Transverse colon (tissue), 4 donors: ENCODE results near the gene UNC119. TPM values are rescaled to one million over a fixed set of nuclear protein-coding genes. Genes with fewer than 3 reads are reported as not detected.
A peak's percentile ranks its signal among the peaks of the same experiment; 100 is the strongest.

Experiments
- DNase-seq: peaks from one replicate; pipeline ENCODE4 v3.0.0-alpha.2; 2019
- H3K27ac ChIP-seq, 4 donors: fragments of 200-600 bp; sonication (generic); 2 replicates each; pipeline ENCODE4 v1.5.1; 2016 to 2018; ENCODE audit warnings: inconsistent platforms in 4 of 4
- H3K27me3 ChIP-seq: fragments of 200-600 bp; sonication (generic); 2 replicates; pipeline ENCODE4 v1.5.1; 2017; ENCODE audit warnings: inconsistent platforms
- H3K36me3 ChIP-seq, 4 donors: fragments of 200-600 bp; sonication (generic); 2 replicates each; pipeline ENCODE4 v1.5.1; 2017 to 2019; ENCODE audit warnings: inconsistent platforms in 4 of 4
- H3K4me1 ChIP-seq, 4 donors: fragments of 200-600 bp; sonication (generic); 2 replicates each; pipeline ENCODE4 v1.5.1; 2017 to 2020; ENCODE audit warnings: inconsistent platforms in 4 of 4
- H3K4me3 ChIP-seq, 4 donors: fragments of 200-600 bp; sonication (generic); 1 replicate in 1 of 4; 2 replicates in 3 of 4; pipeline versions ENCODE4 v1.5.1 to v1.6.1; 2017 to 2019; ENCODE audit warnings: inconsistent platforms in 4 of 4
- H3K9me3 ChIP-seq, 2 donors: fragments of 200-600 bp; sonication (generic); 2 replicates each; pipeline ENCODE4 v1.5.1; 2017 to 2019; ENCODE audit warnings: inconsistent platforms in 2 of 2
- EP300 ChIP-seq: sonication (generic); formaldehyde crosslinking; IDR thresholded peaks from one replicate; pipeline ENCODE4 v1.6.1; 2017; ENCODE audit warnings: antibody characterized with exemption, low read depth
- POLR2A ChIP-seq: fragments of 450-650 bp; IDR thresholded peaks from one replicate; pipeline ENCODE4 v1.6.1; 2016; ENCODE audit warnings: antibody characterized with exemption, mild to moderate bottlenecking, moderate library complexity
- POLR2AphosphoS5 ChIP-seq, 3 donors: sonication (generic); formaldehyde crosslinking; IDR thresholded peaks; one replicate each; pipeline ENCODE4 v1.6.1; 2016; ENCODE audit warnings: antibody characterized with exemption in 3 of 3
- WGBS, 2 donors: methylation state at CpG; one replicate each; pipeline ENCODE4 v1.1.5; 2018; ENCODE audit warnings: low coverage in 1 of 2; 5-methylcytosine and 5-hydroxymethylcytosine counted together
- in situ Hi-C, 4 donors: fragments of 200-750 bp; cut with MboI; loops; one replicate each; pipeline versions ENCODE4 v1.15.0 to v1.15.1; 2017; ENCODE audit warnings: low sequenced_read_pairs in 3 of 4, low pct_ligation_motif_present in 1 of 4, low pct_unique_long_range_greater_than_20kb in 1 of 4
- intact Hi-C: fragments of 100-400 bp; cut with DNase I; formaldehyde crosslinking; loops from one replicate; pipeline ENCODE4 v1.15.1; 2023; ENCODE audit warnings: low total_unique reads
- total RNA-seq, 4 donors: library from RNA; depleted of rRNA; stranded (reverse); fragments of >200 nt; gene quantifications; one replicate each; pipeline ENCODE4 v1.1.0, GENCODE V29; 2016
- TF ChIP-seq, protein P1 (sequence below), 5 experiments: fragments of 200-600 bp in 3 of 5; fragments of 450-650 bp in 2 of 5; sonication (generic) in 3 of 5; IDR thresholded peaks; 1 replicate in 2 of 5; 2 replicates in 3 of 5; pipeline ENCODE4 v1.5.1; 2016 to 2017; ENCODE audit warnings: antibody characterized with exemption in 5 of 5, inconsistent platforms in 3 of 5, mild to moderate bottlenecking in 2 of 5, moderate library complexity in 1 of 5

The UNC119 gene
- total RNA-seq, 4 donors from 2014 or later = 16.4 to 52.4 (median 32.8) TPM

DNA sequence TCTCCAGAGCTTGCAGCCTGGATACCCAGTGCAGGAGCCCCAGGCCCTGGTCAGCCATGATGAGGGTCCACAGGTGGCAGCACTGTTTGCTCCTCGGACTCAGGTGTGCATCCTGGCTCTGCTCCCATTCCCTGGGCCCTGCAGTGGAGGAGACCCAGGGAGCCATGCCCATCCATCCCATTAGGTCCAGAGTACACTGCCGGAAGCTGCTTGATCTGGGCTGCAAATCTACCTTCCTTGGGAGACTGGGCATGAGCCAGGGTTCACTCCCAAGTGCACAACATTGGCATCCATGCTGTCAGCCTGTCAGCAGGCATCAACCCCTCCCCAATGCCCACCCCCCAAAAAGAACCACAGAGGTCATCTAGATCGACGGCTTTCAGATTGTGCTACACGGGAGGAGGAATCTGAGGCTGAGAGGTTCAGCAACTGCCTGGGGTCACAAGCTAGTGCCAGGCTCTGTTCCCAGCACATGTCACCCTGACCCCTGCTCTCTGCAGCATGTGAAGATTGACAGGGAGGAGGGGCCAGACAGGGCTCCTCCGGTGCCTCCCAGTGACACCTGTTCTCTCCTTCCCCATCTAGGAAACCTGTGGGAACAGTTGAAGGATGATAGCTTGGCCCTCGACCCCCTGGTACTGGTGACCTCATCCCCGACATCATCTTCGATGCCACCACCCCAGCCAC is 15.7 kb downstream of the UNC119 start:
- intact Hi-C loops (no loop called here), in situ Hi-C loops (no loop called here)
- no peaks in the 10 kb centered on the region for H3K36me3 ChIP-seq
- TF ChIP-seq POLR2AphosphoS5 (IDR thresholded peaks at IDR 0.05) = no peak
- TF ChIP-seq POLR2A = no peak
- no peak for TF ChIP-seq EP300
- TF ChIP-seq, protein P1, sequence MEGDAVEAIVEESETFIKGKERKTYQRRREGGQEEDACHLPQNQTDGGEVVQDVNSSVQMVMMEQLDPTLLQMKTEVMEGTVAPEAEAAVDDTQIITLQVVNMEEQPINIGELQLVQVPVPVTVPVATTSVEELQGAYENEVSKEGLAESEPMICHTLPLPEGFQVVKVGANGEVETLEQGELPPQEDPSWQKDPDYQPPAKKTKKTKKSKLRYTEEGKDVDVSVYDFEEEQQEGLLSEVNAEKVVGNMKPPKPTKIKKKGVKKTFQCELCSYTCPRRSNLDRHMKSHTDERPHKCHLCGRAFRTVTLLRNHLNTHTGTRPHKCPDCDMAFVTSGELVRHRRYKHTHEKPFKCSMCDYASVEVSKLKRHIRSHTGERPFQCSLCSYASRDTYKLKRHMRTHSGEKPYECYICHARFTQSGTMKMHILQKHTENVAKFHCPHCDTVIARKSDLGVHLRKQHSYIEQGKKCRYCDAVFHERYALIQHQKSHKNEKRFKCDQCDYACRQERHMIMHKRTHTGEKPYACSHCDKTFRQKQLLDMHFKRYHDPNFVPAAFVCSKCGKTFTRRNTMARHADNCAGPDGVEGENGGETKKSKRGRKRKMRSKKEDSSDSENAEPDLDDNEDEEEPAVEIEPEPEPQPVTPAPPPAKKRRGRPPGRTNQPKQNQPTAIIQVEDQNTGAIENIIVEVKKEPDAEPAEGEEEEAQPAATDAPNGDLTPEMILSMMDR (IDR thresholded peaks at IDR 0.05) = no peak
- peak; percentile 28 for DNase-seq
- no peaks in the 10 kb centered on the region for H3K27me3 ChIP-seq
- H3K4me3 ChIP-seq = no peak overlapping the region
- peaks cover 3 to 18% (median 8%) of the 10 kb centered on the region in 4 donors for H3K4me1 ChIP-seq
- H3K27ac ChIP-seq = no peak overlapping the region
- WGBS, 2 donors = 30% methylated on average over 9 of the region's 9 CpGs; no CpG with 5 or more reads in 1 of the 2 donors
- H3K9me3 ChIP-seq = no peaks in the 10 kb centered on the region

DNA sequence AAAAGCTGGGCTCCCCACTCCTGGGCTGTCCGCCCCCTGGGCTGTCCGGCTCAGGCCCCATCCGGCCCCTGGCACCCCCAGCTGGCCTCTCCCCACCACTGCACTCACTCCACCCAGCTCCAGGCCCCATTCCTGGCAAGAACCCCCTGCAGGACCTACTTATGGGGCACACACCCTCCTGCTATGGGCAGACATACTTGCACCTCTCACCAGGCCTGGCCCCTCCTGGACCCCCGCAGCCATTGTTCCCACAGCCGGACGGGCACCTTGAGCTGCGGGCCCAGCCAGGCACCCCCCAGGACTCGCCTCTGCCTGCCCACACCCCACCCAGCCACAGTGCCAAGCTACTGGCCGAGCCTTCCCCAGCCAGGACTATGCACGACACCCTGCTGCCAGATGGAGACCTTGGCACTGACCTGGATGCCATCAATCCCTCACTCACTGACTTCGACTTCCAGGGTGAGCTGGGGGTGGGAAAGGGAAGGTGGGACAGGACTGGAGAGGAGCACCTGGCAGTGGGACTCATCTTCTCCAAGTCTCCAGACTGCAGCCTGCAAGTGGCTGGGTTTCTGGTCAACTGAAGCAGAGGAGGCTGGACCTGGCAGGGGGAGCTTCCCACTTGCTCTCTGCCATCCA is 17.6 kb downstream of the UNC119 start:
- H3K27me3 ChIP-seq = no peaks in the 10 kb centered on the region
- TF ChIP-seq, protein P1 (IDR thresholded peaks at IDR 0.05) = no peak
- TF ChIP-seq POLR2A = no peak
- no peak for TF ChIP-seq POLR2AphosphoS5 (IDR thresholded peaks at IDR 0.05)
- no peak for TF ChIP-seq EP300
- H3K4me1 ChIP-seq = peaks cover 3 to 18% (median 8%) of the 10 kb centered on the region in 4 donors
- intact Hi-C loops = no loop called here
- no peaks in the 10 kb centered on the region for H3K36me3 ChIP-seq
- WGBS, 2 donors = 87% methylated on average over 11 of the region's 11 CpGs; no CpG with 5 or more reads in 1 of the 2 donors
- no peak overlapping the region for H3K4me3 ChIP-seq
- DNase-seq = no peak
- H3K27ac ChIP-seq = no peak overlapping the region
- in situ Hi-C loops = loop anchor here in 1 of 4 donors (5.0 kb wide), 1 partner anchor 38 kb away; no protein-coding TSS in a partner anchor
- no peaks in the 10 kb centered on the region for H3K9me3 ChIP-seq

DNA sequence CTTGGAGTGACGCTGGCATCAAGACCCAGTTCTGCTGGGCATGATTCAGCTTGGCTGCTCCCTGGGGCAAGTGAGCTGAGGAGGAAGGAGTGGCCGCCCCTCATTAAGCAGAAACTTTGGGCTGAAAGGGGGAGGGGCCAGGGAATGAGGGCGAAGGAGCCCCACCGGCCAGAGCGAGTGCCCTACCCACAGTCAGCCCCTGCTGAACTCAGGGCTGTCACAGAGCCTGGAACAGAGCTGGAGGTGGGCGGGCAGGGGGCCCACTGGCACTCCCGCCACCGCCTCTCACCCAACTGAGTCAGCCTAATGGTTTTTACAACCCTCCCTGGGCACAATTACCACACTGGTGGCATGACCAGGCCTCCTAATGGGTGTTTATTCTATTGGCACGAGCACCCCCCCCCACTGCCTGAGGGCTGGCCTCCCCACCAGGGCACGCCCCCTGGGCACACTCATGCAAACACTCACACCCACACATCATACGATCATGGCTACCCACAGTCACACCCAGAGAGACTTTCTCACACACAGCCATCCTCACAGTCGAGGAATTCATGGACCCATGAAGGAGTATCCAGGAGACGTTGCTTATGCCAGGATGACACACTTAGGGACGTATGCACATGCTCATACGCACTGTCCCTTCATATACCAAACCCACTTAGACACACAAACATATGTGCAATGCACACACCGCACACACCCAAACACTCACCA is 19.2 kb downstream of the UNC119 start:
- in situ Hi-C loops = loop anchor here in 1 of 4 donors (5.0 kb wide), 1 partner anchor 36 kb away; no protein-coding TSS in a partner anchor
- peak; percentile 52 for DNase-seq
- Histone ChIP-seq H3K36me3 (no peaks in the 10 kb centered on the region), H3K27ac (no peak overlapping the region), H3K4me3 (no peak overlapping the region), H3K9me3 (no peaks in the 10 kb centered on the region), H3K4me1 (peaks cover 3 to 27% (median 9%) of the 10 kb centered on the region in 4 donors), H3K27me3 (no peaks in the 10 kb centered on the region)
- intact Hi-C loops = no loop called here
- WGBS, 2 donors = 54% methylated on average over 15 of the region's 16 CpGs; no CpG with 5 or more reads in 1 of the 2 donors
- TF ChIP-seq POLR2AphosphoS5 (IDR thresholded peaks at IDR 0.05) = no peak
- no peak for TF ChIP-seq POLR2A
- TF ChIP-seq EP300 = no peak
- TF ChIP-seq, protein P1 (IDR thresholded peaks at IDR 0.05) = no peak
